T47D (cell line): Measurements from ENCODE around the gene ENOSF1.

Experiments used
- DNase-seq, 2 experiments: peaks; one replicate each; pipeline versions ENCODE4 v3.0.0 to v3.0.0-alpha.2; 2011 to 2012; ENCODE audit warnings: low read depth in 1 of 2, low spot score in 1 of 2
- JUND ChIP-seq: IDR thresholded peaks from 2 replicates; pipeline ENCODE4 v1.6.1; 2012; ENCODE audit warnings: low read depth
- in situ Hi-C: cut with HindIII; loops from 2 replicates; pipeline ENCODE4 v1.10.0; 2016; ENCODE audit warnings: low sequenced_read_pairs, low pct_unique_long_range_greater_than_20kb

The ENOSF1 gene

DNA sequence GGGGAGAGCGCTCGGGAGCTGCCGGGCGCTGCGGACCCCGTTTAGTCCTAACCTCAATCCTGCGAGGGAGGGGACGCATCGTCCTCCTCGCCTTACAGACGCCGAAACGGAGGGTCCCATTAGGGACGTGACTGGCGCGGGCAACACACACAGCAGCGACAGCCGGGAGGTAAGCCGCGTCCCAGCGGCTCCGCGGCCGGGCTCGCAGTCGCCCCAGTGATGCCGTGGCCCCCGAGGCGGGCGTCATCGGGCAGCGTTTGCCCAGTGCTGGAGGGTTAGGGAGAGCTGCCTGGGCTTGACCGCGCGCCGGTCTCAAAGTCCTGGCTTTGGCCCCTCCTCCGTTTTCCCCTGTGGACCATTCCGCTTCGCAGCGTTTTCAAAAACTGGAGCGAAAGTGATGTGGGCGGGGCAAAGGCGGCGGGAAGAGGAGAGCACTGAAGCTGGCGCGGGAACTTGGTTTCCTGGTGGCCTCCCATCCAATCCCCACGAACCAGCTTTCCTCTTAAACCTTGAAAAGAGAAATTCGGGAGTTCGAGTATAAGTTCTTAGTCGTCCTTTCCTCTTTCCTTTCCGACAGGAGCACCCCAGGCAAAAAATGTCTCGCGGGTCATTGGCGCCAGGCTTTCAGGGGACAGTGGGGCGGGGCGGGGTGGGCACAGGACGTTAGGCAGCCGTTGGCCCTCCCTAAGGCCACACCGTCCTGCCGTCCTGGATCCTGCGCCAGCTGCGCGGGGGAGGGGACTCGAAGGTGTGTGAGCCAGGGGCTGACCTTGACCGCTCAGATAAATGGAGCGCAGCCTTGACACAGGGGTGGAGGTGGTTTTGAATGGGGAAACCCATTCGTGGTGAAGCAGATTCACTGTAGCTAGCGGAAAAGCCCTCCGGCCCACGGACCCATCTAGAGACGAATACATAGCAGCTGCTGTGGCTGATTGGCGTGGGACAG lies 54.2 kb downstream of the ENOSF1 start:
- TF ChIP-seq JUND, result no peak
- DNase-seq, result peak; percentile 84 to 94
- in situ Hi-C loops, result no loop called here

GRCh38 chr18:657311-658000 lies 55.0 kb downstream of the ENOSF1 start, which contains the start of gene TYMS:
TSS of gene TYMS (plus strand) at chr18:657653. CDS start at chr18:657743, 90 bp downstream.
- in situ Hi-C loops, result no loop called here
- no peak for TF ChIP-seq JUND
- DNase-seq, result peak; percentile 44 to 73

- no peak for TF ChIP-seq JUND
- in situ Hi-C loops, result no loop called here
Observed at GRCh38 chr18:655445-655844, 57.0 kb downstream of the ENOSF1 start.

GRCh38 chr18:654601-655000 lies 57.8 kb downstream of the ENOSF1 start:
- in situ Hi-C loops, result no loop called here
- no peak for TF ChIP-seq JUND
- no peak for DNase-seq

More at GRCh38 chr18:655445-655844, 57.0 kb downstream of the ENOSF1 start:
- no peak for DNase-seq

GRCh38 chr18:653512-653911 lies 58.9 kb downstream of the ENOSF1 start:
- no peak for DNase-seq
- in situ Hi-C loops, result no loop called here
- no peak for TF ChIP-seq JUND

DNA sequence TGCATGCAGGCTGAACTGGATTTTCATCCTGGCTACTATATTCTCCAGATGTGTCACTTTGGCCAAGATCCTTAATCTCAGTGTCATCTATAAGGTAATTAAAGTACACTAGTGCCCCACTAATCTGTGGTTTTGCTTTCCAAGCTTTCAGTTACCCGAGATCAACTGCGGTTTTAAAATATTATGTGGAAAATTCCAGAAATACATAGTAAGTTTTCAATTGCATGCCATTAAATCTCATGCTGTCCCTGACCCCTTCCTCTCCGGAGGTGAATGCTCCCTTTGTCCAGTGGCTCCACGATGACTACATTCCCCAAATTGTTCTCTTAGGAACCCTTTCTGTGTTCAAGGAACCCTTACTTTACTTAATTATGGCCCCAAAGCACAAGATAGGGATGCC lies 60.3 kb downstream of the ENOSF1 start:
- in situ Hi-C loops, result no loop called here
- no peak for DNase-seq
- no peak for TF ChIP-seq JUND

GRCh38 chr18:650428-650858 lies 62.0 kb downstream of the ENOSF1 start:
- no peak for DNase-seq
- TF ChIP-seq JUND, result no peak
- in situ Hi-C loops, result no loop called here

DNA sequence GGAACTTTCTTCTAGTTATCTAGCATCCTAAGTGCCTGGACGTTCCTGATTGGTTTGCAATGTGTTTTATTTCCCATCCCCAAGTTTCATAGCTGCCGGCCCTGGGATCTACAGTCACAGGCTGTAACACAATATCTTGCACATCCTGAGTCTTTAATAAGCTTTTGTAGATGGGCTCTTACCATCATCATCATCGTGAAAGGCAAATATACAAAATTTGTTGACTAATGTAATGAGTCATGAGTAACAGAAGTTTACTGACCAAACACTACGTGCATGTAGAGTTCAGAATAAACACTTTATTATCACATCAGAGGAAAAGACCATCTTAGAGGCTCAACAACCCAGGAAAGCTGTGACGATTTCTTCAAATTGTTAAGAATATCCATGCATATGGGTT lies 63.1 kb downstream of the ENOSF1 start:
- in situ Hi-C loops, result no loop called here
- no peak for DNase-seq
- no peak for TF ChIP-seq JUND

DNA sequence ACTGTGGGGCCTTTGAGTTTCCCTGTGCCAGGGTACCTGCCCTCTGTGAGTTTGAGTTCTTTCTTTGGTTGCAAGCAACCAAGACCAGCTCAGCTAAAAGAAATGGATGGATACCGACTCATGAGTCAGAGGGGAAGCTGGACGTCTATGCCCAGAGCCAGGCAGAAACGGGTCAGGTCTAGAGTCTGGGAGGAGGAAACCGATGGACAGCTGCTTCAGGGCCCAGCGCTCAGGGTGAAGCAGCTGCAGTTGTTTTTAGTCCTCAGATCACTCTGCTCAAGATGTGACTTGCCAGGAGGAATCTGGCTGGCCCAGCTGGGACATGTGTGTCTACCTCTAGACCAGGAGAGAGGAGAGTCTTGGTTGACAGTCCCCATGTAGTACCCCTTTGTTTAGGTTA lies 65.1 kb downstream of the ENOSF1 start:
- in situ Hi-C loops, result no loop called here
- no peak for DNase-seq
- no peak for TF ChIP-seq JUND

- no peak for DNase-seq
- in situ Hi-C loops, result no loop called here
- TF ChIP-seq JUND, result no peak
Observed at GRCh38 chr18:644395-645004, 67.9 kb downstream of the ENOSF1 start.

DNA sequence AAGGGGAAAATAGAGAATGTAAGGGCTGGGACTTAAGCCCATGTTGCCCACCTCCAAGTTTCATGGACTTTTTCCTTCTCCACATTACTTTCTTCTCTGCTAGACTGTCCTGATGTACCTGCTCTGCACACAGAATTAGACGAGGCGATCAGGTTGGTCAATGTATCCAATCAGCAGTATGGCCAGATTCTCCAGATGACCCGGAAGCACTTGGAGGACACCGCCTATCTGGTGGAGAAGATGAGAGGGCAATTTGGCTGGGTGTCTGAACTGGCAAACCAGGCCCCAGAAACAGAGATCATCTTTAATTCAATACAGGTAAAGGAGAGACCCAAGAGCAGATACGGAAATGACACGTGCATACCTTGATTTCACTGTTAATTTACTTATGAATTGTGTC lies 71.2 kb downstream of the ENOSF1 start:
- no peak for TF ChIP-seq JUND
- in situ Hi-C loops, result no loop called here
- DNase-seq, result no peak

DNA sequence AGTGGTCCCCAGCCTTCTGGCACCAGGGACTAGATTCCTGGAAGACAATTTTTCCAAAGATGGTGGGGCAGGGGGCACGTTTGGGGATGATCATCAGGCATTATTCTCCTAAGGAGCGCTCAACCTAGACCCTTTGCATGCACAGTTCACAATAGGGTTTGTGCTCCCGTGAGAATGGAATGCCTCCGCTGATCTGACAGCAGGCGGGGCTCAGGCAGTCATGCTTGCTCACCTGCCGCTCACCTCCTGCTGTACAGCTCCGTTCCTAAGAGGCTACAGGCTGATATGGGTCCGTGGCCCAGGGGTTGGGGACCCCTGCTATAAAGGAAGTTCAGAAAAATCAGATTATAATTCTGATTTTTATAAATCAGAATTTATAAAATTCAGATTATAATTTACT lies 77.3 kb downstream of the ENOSF1 start:
- TF ChIP-seq JUND, result no peak
- no peak for DNase-seq
- in situ Hi-C loops, result no loop called here
